Measurements from ENCODE around the gene TEKT4. TPM values are rescaled to one million over a fixed set of nuclear protein-coding genes. Genes with fewer than 3 reads are reported as not detected.
"Not testable (repeated sequence)": the region's sequence is repeated elsewhere in the genome, so short reads cannot be mapped to it uniquely, and the experiment has no call there.

TEKT4 gene
- total RNA-seq, 1 experiment from 2014 or later, result not detected

GRCh38 chr2:94877129-94877528, 5.9 kb downstream of the TEKT4 start:
- ChIA-PET CTCF (interaction anchor here (0.8 to 1.4 kb wide), 3 partner anchors 109 to 239 kb away, joined by 3 to 5 read pairs (median 3); no protein-coding TSS in a partner anchor), POLR2A (no interaction called here)
- no peaks in the 10 kb centered on the region for H3K4me1 Mint-ChIP-seq
- no peaks in the 10 kb centered on the region for H3K9me3 Mint-ChIP-seq
- H3K4me3 Mint-ChIP-seq, result no peak overlapping the region
- no peak overlapping the region for H3K27ac Mint-ChIP-seq
- ATAC-seq (no peak), DNase-seq (ENCODE audit: low spot score) (no peak)
- TF ChIP-seq, protein P1, sequence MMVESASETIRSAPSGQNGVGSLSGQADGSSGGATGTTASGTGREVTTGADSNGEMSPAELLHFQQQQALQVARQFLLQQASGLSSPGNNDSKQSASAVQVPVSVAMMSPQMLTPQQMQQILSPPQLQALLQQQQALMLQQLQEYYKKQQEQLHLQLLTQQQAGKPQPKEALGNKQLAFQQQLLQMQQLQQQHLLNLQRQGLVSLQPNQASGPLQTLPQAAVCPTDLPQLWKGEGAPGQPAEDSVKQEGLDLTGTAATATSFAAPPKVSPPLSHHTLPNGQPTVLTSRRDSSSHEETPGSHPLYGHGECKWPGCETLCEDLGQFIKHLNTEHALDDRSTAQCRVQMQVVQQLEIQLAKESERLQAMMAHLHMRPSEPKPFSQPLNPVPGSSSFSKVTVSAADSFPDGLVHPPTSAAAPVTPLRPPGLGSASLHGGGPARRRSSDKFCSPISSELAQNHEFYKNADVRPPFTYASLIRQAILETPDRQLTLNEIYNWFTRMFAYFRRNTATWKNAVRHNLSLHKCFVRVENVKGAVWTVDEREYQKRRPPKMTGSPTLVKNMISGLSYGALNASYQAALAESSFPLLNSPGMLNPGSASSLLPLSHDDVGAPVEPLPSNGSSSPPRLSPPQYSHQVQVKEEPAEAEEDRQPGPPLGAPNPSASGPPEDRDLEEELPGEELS (CRISPR knock-in tag; IDR thresholded peaks at IDR 0.05), result no peak
- TF ChIP-seq, protein P2, sequence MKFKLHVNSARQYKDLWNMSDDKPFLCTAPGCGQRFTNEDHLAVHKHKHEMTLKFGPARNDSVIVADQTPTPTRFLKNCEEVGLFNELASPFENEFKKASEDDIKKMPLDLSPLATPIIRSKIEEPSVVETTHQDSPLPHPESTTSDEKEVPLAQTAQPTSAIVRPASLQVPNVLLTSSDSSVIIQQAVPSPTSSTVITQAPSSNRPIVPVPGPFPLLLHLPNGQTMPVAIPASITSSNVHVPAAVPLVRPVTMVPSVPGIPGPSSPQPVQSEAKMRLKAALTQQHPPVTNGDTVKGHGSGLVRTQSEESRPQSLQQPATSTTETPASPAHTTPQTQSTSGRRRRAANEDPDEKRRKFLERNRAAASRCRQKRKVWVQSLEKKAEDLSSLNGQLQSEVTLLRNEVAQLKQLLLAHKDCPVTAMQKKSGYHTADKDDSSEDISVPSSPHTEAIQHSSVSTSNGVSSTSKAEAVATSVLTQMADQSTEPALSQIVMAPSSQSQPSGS (CRISPR knock-in tag; IDR thresholded peaks at IDR 0.05; ENCODE audit: borderline replicate concordance, low read depth), result no peak
- TF ChIP-seq ZNF219 (CRISPR knock-in tag; IDR thresholded peaks at IDR 0.05; ENCODE audit: borderline replicate concordance) (no peak), MYBL2 (CRISPR knock-in tag; IDR thresholded peaks at IDR 0.05) (no peak), MAX (CRISPR knock-in tag; IDR thresholded peaks at IDR 0.05) (no peak), SMAD3 (CRISPR knock-in tag; IDR thresholded peaks at IDR 0.05; ENCODE audit: borderline replicate concordance) (no peak), USF1 (CRISPR knock-in tag; IDR thresholded peaks at IDR 0.05) (no peak), FOXP1 (CRISPR knock-in tag; IDR thresholded peaks at IDR 0.05; ENCODE audit: borderline replicate concordance) (no peak), ZNF263 (CRISPR knock-in tag; IDR thresholded peaks at IDR 0.05; ENCODE audit: low read depth) (no peak), FOXK1 (CRISPR knock-in tag; IDR thresholded peaks at IDR 0.05) (no peak), ZNF317 (CRISPR knock-in tag; IDR thresholded peaks at IDR 0.05; ENCODE audit: borderline replicate concordance, low read depth) (no peak), IRF1 (CRISPR knock-in tag; IDR thresholded peaks at IDR 0.05) (no peak)
- TF ChIP-seq, protein P3, sequence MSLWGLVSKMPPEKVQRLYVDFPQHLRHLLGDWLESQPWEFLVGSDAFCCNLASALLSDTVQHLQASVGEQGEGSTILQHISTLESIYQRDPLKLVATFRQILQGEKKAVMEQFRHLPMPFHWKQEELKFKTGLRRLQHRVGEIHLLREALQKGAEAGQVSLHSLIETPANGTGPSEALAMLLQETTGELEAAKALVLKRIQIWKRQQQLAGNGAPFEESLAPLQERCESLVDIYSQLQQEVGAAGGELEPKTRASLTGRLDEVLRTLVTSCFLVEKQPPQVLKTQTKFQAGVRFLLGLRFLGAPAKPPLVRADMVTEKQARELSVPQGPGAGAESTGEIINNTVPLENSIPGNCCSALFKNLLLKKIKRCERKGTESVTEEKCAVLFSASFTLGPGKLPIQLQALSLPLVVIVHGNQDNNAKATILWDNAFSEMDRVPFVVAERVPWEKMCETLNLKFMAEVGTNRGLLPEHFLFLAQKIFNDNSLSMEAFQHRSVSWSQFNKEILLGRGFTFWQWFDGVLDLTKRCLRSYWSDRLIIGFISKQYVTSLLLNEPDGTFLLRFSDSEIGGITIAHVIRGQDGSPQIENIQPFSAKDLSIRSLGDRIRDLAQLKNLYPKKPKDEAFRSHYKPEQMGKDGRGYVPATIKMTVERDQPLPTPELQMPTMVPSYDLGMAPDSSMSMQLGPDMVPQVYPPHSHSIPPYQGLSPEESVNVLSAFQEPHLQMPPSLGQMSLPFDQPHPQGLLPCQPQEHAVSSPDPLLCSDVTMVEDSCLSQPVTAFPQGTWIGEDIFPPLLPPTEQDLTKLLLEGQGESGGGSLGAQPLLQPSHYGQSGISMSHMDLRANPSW (CRISPR knock-in tag; conservative IDR thresholded peaks at IDR 0.05; ENCODE audit: low read depth), result no peak
- TF ChIP-seq, protein P4, sequence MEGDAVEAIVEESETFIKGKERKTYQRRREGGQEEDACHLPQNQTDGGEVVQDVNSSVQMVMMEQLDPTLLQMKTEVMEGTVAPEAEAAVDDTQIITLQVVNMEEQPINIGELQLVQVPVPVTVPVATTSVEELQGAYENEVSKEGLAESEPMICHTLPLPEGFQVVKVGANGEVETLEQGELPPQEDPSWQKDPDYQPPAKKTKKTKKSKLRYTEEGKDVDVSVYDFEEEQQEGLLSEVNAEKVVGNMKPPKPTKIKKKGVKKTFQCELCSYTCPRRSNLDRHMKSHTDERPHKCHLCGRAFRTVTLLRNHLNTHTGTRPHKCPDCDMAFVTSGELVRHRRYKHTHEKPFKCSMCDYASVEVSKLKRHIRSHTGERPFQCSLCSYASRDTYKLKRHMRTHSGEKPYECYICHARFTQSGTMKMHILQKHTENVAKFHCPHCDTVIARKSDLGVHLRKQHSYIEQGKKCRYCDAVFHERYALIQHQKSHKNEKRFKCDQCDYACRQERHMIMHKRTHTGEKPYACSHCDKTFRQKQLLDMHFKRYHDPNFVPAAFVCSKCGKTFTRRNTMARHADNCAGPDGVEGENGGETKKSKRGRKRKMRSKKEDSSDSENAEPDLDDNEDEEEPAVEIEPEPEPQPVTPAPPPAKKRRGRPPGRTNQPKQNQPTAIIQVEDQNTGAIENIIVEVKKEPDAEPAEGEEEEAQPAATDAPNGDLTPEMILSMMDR (IDR thresholded peaks at IDR 0.05), result no peak
- TF ChIP-seq, protein P5, sequence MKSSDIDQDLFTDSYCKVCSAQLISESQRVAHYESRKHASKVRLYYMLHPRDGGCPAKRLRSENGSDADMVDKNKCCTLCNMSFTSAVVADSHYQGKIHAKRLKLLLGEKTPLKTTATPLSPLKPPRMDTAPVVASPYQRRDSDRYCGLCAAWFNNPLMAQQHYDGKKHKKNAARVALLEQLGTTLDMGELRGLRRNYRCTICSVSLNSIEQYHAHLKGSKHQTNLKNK (CRISPR knock-in tag; IDR thresholded peaks at IDR 0.05), result no peak
- TF ChIP-seq, protein P6, sequence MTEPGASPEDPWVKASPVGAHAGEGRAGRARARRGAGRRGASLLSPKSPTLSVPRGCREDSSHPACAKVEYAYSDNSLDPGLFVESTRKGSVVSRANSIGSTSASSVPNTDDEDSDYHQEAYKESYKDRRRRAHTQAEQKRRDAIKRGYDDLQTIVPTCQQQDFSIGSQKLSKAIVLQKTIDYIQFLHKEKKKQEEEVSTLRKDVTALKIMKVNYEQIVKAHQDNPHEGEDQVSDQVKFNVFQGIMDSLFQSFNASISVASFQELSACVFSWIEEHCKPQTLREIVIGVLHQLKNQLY (CRISPR knock-in tag; IDR thresholded peaks at IDR 0.05), result no peak
- TF ChIP-seq, protein P7, sequence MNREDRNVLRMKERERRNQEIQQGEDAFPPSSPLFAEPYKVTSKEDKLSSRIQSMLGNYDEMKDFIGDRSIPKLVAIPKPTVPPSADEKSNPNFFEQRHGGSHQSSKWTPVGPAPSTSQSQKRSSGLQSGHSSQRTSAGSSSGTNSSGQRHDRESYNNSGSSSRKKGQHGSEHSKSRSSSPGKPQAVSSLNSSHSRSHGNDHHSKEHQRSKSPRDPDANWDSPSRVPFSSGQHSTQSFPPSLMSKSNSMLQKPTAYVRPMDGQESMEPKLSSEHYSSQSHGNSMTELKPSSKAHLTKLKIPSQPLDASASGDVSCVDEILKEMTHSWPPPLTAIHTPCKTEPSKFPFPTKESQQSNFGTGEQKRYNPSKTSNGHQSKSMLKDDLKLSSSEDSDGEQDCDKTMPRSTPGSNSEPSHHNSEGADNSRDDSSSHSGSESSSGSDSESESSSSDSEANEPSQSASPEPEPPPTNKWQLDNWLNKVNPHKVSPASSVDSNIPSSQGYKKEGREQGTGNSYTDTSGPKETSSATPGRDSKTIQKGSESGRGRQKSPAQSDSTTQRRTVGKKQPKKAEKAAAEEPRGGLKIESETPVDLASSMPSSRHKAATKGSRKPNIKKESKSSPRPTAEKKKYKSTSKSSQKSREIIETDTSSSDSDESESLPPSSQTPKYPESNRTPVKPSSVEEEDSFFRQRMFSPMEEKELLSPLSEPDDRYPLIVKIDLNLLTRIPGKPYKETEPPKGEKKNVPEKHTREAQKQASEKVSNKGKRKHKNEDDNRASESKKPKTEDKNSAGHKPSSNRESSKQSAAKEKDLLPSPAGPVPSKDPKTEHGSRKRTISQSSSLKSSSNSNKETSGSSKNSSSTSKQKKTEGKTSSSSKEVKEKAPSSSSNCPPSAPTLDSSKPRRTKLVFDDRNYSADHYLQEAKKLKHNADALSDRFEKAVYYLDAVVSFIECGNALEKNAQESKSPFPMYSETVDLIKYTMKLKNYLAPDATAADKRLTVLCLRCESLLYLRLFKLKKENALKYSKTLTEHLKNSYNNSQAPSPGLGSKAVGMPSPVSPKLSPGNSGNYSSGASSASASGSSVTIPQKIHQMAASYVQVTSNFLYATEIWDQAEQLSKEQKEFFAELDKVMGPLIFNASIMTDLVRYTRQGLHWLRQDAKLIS (CRISPR knock-in tag; IDR thresholded peaks at IDR 0.05; ENCODE audit: borderline replicate concordance), result no peak
- H3K27me3 Mint-ChIP-seq (ENCODE audit: low read depth), result peaks cover 23% of the 10 kb centered on the region
- no peaks in the 10 kb centered on the region for H3K36me3 Mint-ChIP-seq

- ATAC-seq; DNase-seq (ENCODE audit: low spot score); H3K36me3 Mint-ChIP-seq; H3K27me3 Mint-ChIP-seq (ENCODE audit: low read depth); H3K27ac Mint-ChIP-seq; H3K4me1 Mint-ChIP-seq; POLR2A ChIA-PET; H3K4me3 Mint-ChIP-seq; H3K9me3 Mint-ChIP-seq: not testable (repeated sequence)
- CTCF ChIA-PET, result interaction anchor here (1.1 kb wide), 1 partner anchor 78 kb away, joined by 3 read pairs; no protein-coding TSS in a partner anchor
Observed at GRCh38 chr2:94878575-94878974, 7.3 kb downstream of the TEKT4 start.
